HG02588 (cell line): Measurements from ENCODE around the gene PODXL2.

ENCODE experiments used
- ATAC-seq: cut with Tn5 transposase; IDR thresholded peaks from one replicate; pipeline ENCODE4 v1.9.1; 2021; ENCODE audit warnings: mild to moderate bottlenecking, moderate library complexity; ENCODE audit not compliant: unreplicated experiment

Gene PODXL2

DNA sequence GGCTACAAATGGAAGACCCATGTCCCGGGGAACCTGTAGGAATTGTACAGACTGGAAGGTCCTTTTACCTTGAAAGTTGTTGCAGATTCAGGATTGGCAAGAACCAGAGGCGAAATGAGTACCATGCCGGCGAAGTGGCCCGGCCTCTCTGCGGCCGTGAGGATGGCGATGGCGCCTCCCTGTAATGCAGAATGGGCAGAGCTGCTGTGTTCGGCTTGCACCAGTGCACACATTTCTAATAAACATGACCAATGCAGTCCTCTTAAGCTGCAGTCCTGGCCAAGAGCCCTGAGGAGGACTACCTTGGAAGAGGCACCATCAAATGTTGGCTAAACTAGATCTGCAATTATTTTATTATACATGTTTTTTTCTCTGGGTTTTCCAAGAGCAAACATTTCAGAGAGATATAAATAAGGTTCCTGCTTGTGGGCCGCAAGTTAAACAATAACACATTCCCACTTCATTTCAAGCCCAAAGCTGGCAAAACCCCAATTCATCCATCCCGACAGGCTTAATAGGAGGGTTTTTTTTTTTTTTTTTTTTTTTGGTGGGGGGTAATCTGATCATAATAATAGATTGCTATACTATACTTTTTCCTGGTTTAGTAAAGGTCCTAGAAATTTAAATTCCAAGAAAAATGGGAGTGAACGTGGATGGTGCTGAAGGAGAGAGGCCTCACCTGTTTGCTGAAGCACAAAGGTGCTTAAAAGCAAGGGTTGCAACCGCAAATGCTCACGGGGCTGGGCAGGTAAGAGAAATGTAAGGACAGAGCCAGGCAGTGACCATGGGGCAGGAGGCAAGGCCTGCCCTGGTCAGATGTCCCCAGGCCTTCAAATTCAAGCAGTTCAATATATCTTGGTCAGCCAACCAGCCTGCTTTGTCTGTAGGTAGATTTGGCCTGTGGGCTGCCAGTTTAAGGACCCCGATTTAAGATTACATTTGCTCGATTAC is 92.3 kb downstream of the PODXL2 start:
- no peak for ATAC-seq

GRCh38 chr3:127722091-127722784 is 93.3 kb downstream of the PODXL2 start:
- no peak for ATAC-seq
